OCI-LY1 (cell line): ENCODE measurements around the gene SAA4.

ENCODE experiments used
- H2AFZ ChIP-seq: fragments of 200-600 bp; sonication (generic), shearing (Covaris generic); 2 replicates; pipeline ENCODE4 v1.6.0; 2014; ENCODE audit warnings: antibody characterized with exemption, mild to moderate bottlenecking, low read length
- H3F3A ChIP-seq: fragments of 200-600 bp; sonication (generic), shearing (Covaris generic); 2 replicates; pipeline ENCODE4 v1.6.0; 2014; ENCODE audit warnings: mild to moderate bottlenecking, antibody characterized with exemption, low read length, moderate library complexity; ENCODE audit not compliant: insufficient read depth
- H3K27ac ChIP-seq: fragments of 200-600 bp; sonication (generic); 2 replicates; pipeline ENCODE4 v1.5.1; 2014; ENCODE audit warnings: low read length, mixed run types, mild to moderate bottlenecking, low read depth; ENCODE audit not compliant: poor library complexity, severe bottlenecking
- H3K27me3 ChIP-seq: fragments of 200-600 bp; sonication (generic); 2 replicates; pipeline ENCODE4 v1.6.0; 2014; ENCODE audit warnings: antibody characterized with exemption, mild to moderate bottlenecking, low read length, moderate library complexity; ENCODE audit not compliant: insufficient read depth
- H3K36me3 ChIP-seq: fragments of 200-600 bp; sonication (generic); 2 replicates; pipeline ENCODE4 v1.6.1; 2014; ENCODE audit warnings: mild to moderate bottlenecking, antibody characterized with exemption, low read length, moderate library complexity, mixed read lengths; ENCODE audit not compliant: insufficient read depth
- H3K4me1 ChIP-seq: fragments of 200-600 bp; sonication (generic); 2 replicates; pipeline ENCODE4 v1.5.1; 2014; ENCODE audit warnings: mild to moderate bottlenecking, low read length, moderate library complexity; ENCODE audit not compliant: insufficient read depth, severe bottlenecking
- H3K4me2 ChIP-seq: fragments of 200-600 bp; sonication (generic), shearing (Covaris generic); 2 replicates; pipeline ENCODE4 v1.6.1; 2014; ENCODE audit warnings: low read length
- H3K4me3 ChIP-seq: fragments of 200-600 bp; sonication (generic); 2 replicates; pipeline ENCODE4 v1.5.1; 2014; ENCODE audit warnings: low read length, low read depth, mild to moderate bottlenecking, mixed read lengths; ENCODE audit not compliant: poor library complexity, severe bottlenecking
- H3K79me2 ChIP-seq: fragments of 200-600 bp; shearing (Covaris generic); 2 replicates; pipeline ENCODE4 v1.6.1; 2016; ENCODE audit warnings: mixed run types, low read length, mixed read lengths; ENCODE audit not compliant: insufficient read depth
- H3K9ac ChIP-seq: fragments of 200-600 bp; sonication (generic), shearing (Covaris generic); 2 replicates; pipeline ENCODE4 v1.6.1; 2014; ENCODE audit warnings: mild to moderate bottlenecking, low read length, mixed read lengths
- H3K9me2 ChIP-seq: fragments of 200-600 bp; sonication (generic), shearing (Covaris generic); 2 replicates; pipeline ENCODE4 v1.6.1; 2014; ENCODE audit warnings: low read depth, mild to moderate bottlenecking, low read length, mixed read lengths
- H3K9me3 ChIP-seq: fragments of 200-600 bp; shearing (Covaris generic); 2 replicates; pipeline ENCODE4 v1.6.1; 2014; ENCODE audit warnings: low read length, mixed read lengths
- H4K20me1 ChIP-seq: fragments of 200-600 bp; sonication (generic), shearing (Covaris generic); 2 replicates; pipeline ENCODE4 v1.6.0; 2016; ENCODE audit warnings: mild to moderate bottlenecking, low read length; ENCODE audit not compliant: insufficient read depth
- CTCF ChIP-seq: fragments of 200-600 bp; sonication (generic), shearing (Covaris generic); IDR thresholded peaks from 2 replicates; pipeline ENCODE4 v1.5.1; 2017; ENCODE audit warnings: mild to moderate bottlenecking, antibody characterized with exemption, low read length, moderate library complexity, mixed read lengths
- EZH2 ChIP-seq: fragments of 200-600 bp; sonication (generic), shearing (Covaris generic); IDR thresholded peaks from 2 replicates; pipeline ENCODE4 v1.8.0; 2017; ENCODE audit warnings: borderline replicate concordance, mixed run types, mild to moderate bottlenecking, antibody characterized with exemption, low read length, moderate library complexity, mixed read lengths

The SAA4 gene

GRCh38 chr11:18280438-18281045 is 43.9 kb upstream of the SAA4 start:
- Histone ChIP-seq H3K9ac (no peak overlapping the region), H3K4me3 (no peak overlapping the region), H3F3A (no peaks in the 10 kb centered on the region), H3K9me3 (no peaks in the 10 kb centered on the region), H3K36me3 (peaks cover 75% of the 10 kb centered on the region), H3K4me2 (no peak overlapping the region), H3K4me1 (no peaks in the 10 kb centered on the region), H2AFZ (no peak overlapping the region), H3K9me2 (no peaks in the 10 kb centered on the region), H4K20me1 (no peaks in the 10 kb centered on the region), H3K27ac (no peak overlapping the region), H3K79me2 (no peaks in the 10 kb centered on the region), H3K27me3 (no peaks in the 10 kb centered on the region)
- no peak for TF ChIP-seq EZH2
- no peak for TF ChIP-seq CTCF

GRCh38 chr11:18277565-18278271 is 41.1 kb upstream of the SAA4 start:
- Histone ChIP-seq H3K4me2 (no peak overlapping the region), H3K27ac (no peak overlapping the region)

GRCh38 chr11:18271206-18271605 is 34.6 kb upstream of the SAA4 start:
- Histone ChIP-seq H3K9ac (no peak overlapping the region), H3K9me2 (no peaks in the 10 kb centered on the region), H3F3A (no peaks in the 10 kb centered on the region), H3K4me2 (no peak overlapping the region), H3K9me3 (no peaks in the 10 kb centered on the region), H2AFZ (no peak overlapping the region), H3K79me2 (no peaks in the 10 kb centered on the region), H3K4me3 (no peak overlapping the region), H3K4me1 (peaks cover 5% of the 10 kb centered on the region), H4K20me1 (no peaks in the 10 kb centered on the region), H3K36me3 (no peaks in the 10 kb centered on the region), H3K27me3 (no peaks in the 10 kb centered on the region), H3K27ac (no peak overlapping the region)
- TF ChIP-seq EZH2: no peak
- no peak for TF ChIP-seq CTCF

More at GRCh38 chr11:18277565-18278271, 41.1 kb upstream of the SAA4 start:
- TF ChIP-seq EZH2: no peak
- TF ChIP-seq CTCF: no peak
- Histone ChIP-seq H3K9ac (no peak overlapping the region), H3K9me3 (no peaks in the 10 kb centered on the region), H2AFZ (no peak overlapping the region), H3F3A (no peaks in the 10 kb centered on the region), H3K4me3 (no peak overlapping the region), H4K20me1 (no peaks in the 10 kb centered on the region), H3K9me2 (no peaks in the 10 kb centered on the region), H3K79me2 (no peaks in the 10 kb centered on the region), H3K27me3 (no peaks in the 10 kb centered on the region), H3K4me1 (no peaks in the 10 kb centered on the region), H3K36me3 (peaks cover 47% of the 10 kb centered on the region)
